ENCODE data around the gene CEL.

GRCh38 chr9:133054194-133054890, 7.4 kb upstream of the CEL start:
- TF ChIP-seq TARDBP (IDR thresholded peaks at IDR 0.05) (no peak), FOXM1 (IDR thresholded peaks at IDR 0.05; ENCODE audit: borderline replicate concordance) (no peak), SP1 (IDR thresholded peaks at IDR 0.05) (no peak), FOXA1 (IDR thresholded peaks at IDR 0.05) (no peak), BHLHE40 (IDR thresholded peaks at IDR 0.05; ENCODE audit: borderline replicate concordance) (no peak), FOXK2 (IDR thresholded peaks at IDR 0.05) (no peak), ARNT (IDR thresholded peaks at IDR 0.05) (no peak), NFRKB (IDR thresholded peaks at IDR 0.05) (no peak), SUZ12 (IDR thresholded peaks at IDR 0.05) (no peak), LEF1 (IDR thresholded peaks at IDR 0.05; ENCODE audit: borderline replicate concordance) (no peak), ELF4 (IDR thresholded peaks at IDR 0.05) (no peak), CTBP1 (IDR thresholded peaks at IDR 0.05; ENCODE audit: borderline replicate concordance) (no peak), ZNF384 (IDR thresholded peaks at IDR 0.05) (no peak)
